H1 (cell line): ENCODE measurements around the gene ZNF382.

Experiments used
- POLR2A ChIP-seq, 2 experiments: IDR thresholded peaks; 1 replicate in 1 of 2; 2 replicates in 1 of 2; pipeline ENCODE4 v1.6.1; 2011; ENCODE audit warnings: low read depth in 2 of 2, low read length in 2 of 2, mild to moderate bottlenecking in 2 of 2; ENCODE audit errors: control extremely low read depth in 1 of 2
- YY1 ChIP-seq: IDR thresholded peaks from 2 replicates; pipeline ENCODE4 v1.6.1; 2011; ENCODE audit warnings: low read depth, mild to moderate bottlenecking, low read length

DNA sequence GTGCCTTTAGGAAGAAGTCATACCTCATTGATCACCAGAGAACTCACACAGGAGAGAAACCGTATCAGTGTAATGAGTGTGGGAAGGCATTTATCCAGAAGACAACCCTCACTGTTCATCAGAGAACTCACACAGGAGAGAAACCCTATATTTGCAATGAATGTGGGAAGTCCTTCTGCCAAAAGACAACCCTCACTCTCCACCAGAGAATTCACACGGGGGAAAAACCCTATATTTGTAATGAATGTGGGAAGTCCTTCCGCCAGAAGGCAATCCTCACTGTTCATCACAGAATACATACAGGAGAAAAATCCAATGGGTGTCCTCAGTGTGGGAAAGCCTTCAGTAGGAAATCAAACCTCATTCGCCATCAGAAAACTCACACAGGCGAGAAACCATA, 21.9 kb downstream of the ZNF382 start:
- no peak for TF ChIP-seq YY1
- TF ChIP-seq POLR2A (IDR thresholded peaks at IDR 0.05; ENCODE audit: control extremely low read depth in 1 of 2, low read depth in 2 of 2, low read length in 2 of 2), result no peak
